ENCODE measurements around the gene COA8. TPM values are rescaled to one million over a fixed set of nuclear protein-coding genes. Genes with fewer than 3 reads are reported as not detected.

The COA8 gene
- polyA plus RNA-seq (ENCODE audit: insufficient read depth in 1 of 5, insufficient read length in 5 of 5, low replicate concordance in 1 of 5), result 10 to 100 TPM; 29.3 to 46.6 (median 40.9) TPM
- long read RNA-seq, donor 1, transcript APOPT1-202 (3 exons, 575 nt), result minor isoform, 8 of 37 reads
- long read RNA-seq, donor 1, transcript APOPT1-201 (5 exons, 2,523 nt), result major isoform, 23 of 37 reads
- long read RNA-seq, donor 1, partial matches to known transcripts, result 0 of 37 reads
- long read RNA-seq, donor 1, other reads (novel, unspliced or antisense), result 0 of 37 reads
- long read RNA-seq, donor 2, transcript APOPT1-201 (5 exons, 2,523 nt), result major isoform, 15 of 23 reads
- long read RNA-seq, donor 2, transcript APOPT1-202 (3 exons, 575 nt), result minor isoform, 7 of 23 reads
- long read RNA-seq, donor 2, partial matches to known transcripts, result 0 of 23 reads
- long read RNA-seq, donor 2, other reads (novel, unspliced or antisense), result 0 of 23 reads
- long read RNA-seq, donor 3, transcript APOPT1-201 (5 exons, 2,523 nt), result major isoform, 19 of 30 reads
- long read RNA-seq, donor 3, transcript APOPT1-202 (3 exons, 575 nt), result minor isoform, 6 of 30 reads
- long read RNA-seq, donor 3, partial matches to known transcripts, result 0 of 30 reads
- long read RNA-seq, donor 3, other reads (novel, unspliced or antisense), result 0 of 30 reads
- long read RNA-seq, donor 4, transcript APOPT1-202 (3 exons, 575 nt), result minor isoform, 7 of 23 reads
- long read RNA-seq, donor 4, transcript APOPT1-201 (5 exons, 2,523 nt), result major isoform, 14 of 23 reads
- long read RNA-seq, donor 4, partial matches to known transcripts, result 0 of 23 reads
- long read RNA-seq, donor 4, other reads (novel, unspliced or antisense), result 0 of 23 reads
- long read RNA-seq, donor 5, transcript APOPT1-203 (4 exons, 782 nt), result minor isoform, 9 of 53 reads
- long read RNA-seq, donor 5, transcript APOPT1-202 (3 exons, 575 nt), result minor isoform, 15 of 53 reads
- long read RNA-seq, donor 5, transcript APOPT1-201 (5 exons, 2,523 nt), result major isoform, 22 of 53 reads
- long read RNA-seq, donor 5, partial matches to known transcripts, result 6 of 53 reads
- long read RNA-seq, donor 5, other reads (novel, unspliced or antisense), result 0 of 53 reads
- long read RNA-seq, donor 6, transcript APOPT1-202 (3 exons, 575 nt), result major isoform, 15 of 33 reads
- long read RNA-seq, donor 6, transcript APOPT1-201 (5 exons, 2,523 nt), result minor isoform, 10 of 33 reads
- long read RNA-seq, donor 6, partial matches to known transcripts, result 0 of 33 reads
- long read RNA-seq, donor 6, other reads (novel, unspliced or antisense), result 0 of 33 reads
- long read RNA-seq, donor 7, transcript APOPT1-201 (5 exons, 2,523 nt), result major isoform, 12 of 17 reads
- long read RNA-seq, donor 7, partial matches to known transcripts, result 0 of 17 reads
- long read RNA-seq, donor 7, other reads (novel, unspliced or antisense), result 0 of 17 reads
- long read RNA-seq, donor 8, transcript APOPT1-201 (5 exons, 2,523 nt), result major isoform, 6 of 10 reads
- long read RNA-seq, donor 8, partial matches to known transcripts, result 0 of 10 reads
- long read RNA-seq, donor 8, other reads (novel, unspliced or antisense), result 0 of 10 reads

DNA sequence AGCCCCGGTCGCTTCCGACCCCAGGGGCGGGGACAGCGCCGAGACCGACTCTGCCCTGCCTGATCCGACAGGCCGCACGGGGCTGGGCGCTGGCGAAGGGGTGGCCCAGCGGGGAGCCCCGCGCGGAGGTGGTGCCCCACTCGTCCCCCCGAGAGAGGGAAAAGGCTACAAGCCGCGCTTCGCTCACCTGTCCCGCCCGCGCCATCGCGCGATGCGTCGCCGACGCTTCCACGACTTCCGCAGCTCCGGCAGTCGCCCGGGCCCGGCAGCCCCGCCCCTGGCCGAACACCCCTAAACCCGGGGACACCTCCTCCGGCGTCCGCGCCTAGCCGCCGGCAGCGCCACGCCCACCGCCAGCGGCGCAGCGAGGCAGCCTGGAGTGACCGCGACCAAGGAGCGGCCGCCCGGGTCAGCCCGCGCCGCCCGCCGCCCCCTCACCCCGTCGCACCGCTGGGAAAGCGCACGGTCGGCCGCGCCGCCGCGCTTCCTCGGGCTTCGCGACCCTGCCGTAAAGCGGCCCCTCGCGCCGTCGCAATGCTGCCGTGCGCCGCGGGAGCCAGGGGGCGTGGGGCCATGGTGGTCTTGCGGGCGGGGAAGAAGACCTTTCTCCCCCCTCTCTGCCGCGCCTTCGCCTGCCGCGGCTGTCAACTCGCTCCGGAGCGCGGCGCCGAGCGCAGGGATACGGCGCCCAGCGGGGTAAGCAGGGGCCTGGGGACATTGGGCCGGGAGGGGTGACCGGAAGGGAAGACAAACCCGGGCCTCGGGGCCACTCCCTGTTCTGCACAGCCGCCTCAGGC lies at the start of gene COA8, which contains the start of gene BAG5:
Gene COA8 (plus strand): TSS at position 532 of the 797 bp plus-strand sequence. CDS start 42 bp downstream, at position 574.
Gene BAG5 (minus strand): TSS at position 229 of the 797 bp plus-strand sequence. CDS start 1,493 bp downstream, outside the sequence.
- peak; percentile 78 to 87 for DNase-seq

- no peak for DNase-seq
These were observed 48.0 kb upstream of the COA8 start for GRCh38 chr14:103514596-103515421.

- DNase-seq, result no peak
These were observed 46.2 kb upstream of the COA8 start for GRCh38 chr14:103516426-103517173.

DNA sequence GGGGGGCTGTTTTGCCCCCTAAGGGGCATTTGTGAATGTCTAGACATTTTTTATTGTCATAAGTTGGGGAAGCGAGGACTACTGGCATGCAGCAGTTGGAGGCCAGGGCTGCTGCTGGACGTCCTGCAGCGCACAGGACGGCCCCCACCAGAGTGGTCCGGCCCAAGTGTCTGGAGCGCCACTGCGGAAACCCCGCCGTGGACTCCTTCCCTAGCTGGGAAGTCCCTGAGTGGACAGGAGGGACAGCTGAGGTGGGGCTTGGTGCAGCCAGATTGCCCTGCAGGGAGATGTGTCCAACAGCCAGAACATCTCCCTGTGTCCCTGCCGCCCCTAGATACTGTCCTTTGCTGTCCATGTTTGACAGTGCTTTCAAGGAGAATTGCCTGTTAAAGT lies 45.6 kb upstream of the COA8 start:
- no peak for DNase-seq

- no peak for DNase-seq
These were observed 44.9 kb upstream of the COA8 start for GRCh38 chr14:103517721-103518421.

DNA sequence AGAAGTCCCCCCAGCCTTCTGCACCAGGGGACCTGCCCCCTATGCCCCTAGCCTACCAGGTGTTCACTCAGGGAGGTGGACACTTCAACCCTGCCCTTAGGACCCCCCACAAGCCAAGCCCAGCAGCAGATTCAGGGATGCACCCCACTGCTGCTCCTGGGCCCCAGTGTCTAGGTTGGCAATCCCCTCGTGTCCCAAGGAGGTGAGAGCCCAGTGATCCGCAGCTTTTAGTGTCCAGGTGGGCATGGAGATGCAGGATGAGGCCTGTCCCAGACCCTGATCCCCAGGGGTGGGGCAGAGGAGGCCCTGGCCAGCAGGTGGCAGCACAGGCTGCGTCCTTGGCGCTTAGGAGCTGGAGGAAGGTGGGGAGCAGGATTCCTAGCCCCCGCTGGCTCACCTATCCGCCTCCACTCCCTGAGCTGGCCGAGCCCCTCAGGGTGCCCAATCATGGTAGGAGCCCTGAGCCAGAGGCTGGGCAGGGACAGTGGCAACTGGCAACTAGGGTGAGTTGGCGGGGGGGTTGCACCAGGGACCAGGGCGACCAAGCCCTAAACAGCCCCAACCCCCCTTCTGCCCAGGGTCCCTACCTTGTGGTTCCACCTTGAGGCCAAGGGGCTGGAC lies 44.2 kb upstream of the COA8 start:
- DNase-seq, result no peak

- no peak for DNase-seq
These were observed 43.5 kb upstream of the COA8 start for GRCh38 chr14:103519043-103519836.

DNA sequence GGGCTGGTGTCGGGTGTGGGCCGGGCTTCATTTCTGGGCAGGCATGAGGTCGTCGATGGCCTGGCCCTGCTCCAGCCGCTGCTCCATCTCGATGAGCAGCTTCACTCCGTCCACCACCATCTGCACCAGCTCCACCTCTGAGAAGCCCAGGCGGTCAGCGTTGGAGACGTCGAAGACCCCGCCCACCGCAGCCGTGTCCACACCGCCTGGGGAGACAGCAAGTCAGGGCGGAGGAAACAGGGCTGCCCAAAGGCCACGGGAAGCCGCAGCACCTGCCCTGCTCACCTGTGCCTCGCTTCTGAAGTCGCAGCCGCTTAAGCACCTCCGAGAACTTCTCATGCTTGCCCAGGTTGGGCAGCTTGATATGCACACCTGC lies 42.9 kb upstream of the COA8 start:
- no peak for DNase-seq

- no peak for DNase-seq
These were observed 42.5 kb upstream of the COA8 start for GRCh38 chr14:103520269-103520656.

DNA sequence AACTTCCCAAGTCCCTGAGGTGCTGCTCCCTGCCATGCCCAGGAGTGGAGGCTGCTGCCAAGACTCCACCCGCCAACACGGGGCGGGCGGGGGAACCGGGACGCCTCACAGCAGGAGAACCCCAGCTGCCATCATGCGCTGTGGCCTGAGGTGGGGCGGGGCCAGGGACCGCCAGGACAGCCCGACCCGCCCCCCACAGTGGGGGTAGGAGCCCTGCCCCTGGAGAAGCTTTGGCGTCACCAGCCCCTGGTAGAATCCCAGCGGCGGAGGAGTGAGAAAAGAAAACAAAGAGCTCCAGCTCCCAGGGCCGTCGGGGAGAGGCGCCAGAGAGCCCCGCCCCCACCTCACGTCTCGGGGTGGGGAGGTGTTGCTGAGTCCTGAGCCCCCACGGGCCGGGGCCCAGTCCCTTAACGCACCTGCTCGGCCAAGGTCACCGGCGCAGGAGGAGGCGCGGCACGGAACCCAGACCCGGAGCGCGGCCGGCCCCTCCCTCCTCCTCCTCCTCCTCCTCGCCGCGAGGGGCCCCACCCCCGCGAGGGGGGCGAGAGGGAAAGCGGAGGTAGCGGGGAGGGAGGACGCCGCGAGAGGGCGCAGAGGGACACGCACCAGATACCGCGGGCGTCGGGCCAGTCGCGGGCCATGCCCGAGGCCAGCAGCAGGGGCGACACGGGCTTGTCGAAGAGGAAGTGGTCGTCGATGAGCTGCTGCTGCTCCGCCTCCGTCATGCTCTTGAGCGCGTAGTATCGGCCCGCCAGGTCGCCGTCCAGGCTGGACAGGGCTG lies 41.9 kb upstream of the COA8 start:
- DNase-seq, result peak; percentile 80 to 83

GRCh38 chr14:103521438-103521950 lies 41.3 kb upstream of the COA8 start:
- DNase-seq, result no peak

DNA sequence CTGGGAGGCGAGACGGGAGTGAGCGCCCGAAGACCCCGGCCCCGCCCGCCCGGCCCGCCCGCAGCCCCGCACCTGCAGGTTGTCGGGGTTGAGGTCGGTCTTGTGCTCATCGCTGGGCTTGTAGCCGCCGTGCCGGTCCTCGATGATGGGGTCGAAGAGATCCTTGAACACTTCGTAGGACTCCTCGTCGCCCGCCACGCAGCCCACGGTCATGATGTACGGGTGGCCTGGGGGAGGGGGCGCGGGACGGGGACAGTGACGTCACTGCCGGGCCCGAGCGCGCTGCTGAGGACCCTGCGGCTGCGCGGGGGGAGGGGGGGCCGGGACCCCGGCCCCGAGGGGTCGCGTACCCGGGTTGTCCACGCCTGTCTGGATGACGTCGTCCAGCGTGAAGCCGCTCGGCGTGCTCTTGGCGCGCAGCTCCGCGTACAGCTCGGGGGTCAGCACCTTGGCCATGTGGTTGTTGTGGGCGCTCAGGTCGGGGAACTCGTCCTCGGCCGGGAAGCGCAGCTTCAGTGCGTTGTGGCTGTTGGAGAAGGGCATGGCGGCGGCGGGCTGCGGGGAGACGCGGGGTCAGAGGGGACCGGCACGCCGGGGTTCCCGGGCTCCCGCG lies 40.7 kb upstream of the COA8 start:
- DNase-seq, result no peak

DNA sequence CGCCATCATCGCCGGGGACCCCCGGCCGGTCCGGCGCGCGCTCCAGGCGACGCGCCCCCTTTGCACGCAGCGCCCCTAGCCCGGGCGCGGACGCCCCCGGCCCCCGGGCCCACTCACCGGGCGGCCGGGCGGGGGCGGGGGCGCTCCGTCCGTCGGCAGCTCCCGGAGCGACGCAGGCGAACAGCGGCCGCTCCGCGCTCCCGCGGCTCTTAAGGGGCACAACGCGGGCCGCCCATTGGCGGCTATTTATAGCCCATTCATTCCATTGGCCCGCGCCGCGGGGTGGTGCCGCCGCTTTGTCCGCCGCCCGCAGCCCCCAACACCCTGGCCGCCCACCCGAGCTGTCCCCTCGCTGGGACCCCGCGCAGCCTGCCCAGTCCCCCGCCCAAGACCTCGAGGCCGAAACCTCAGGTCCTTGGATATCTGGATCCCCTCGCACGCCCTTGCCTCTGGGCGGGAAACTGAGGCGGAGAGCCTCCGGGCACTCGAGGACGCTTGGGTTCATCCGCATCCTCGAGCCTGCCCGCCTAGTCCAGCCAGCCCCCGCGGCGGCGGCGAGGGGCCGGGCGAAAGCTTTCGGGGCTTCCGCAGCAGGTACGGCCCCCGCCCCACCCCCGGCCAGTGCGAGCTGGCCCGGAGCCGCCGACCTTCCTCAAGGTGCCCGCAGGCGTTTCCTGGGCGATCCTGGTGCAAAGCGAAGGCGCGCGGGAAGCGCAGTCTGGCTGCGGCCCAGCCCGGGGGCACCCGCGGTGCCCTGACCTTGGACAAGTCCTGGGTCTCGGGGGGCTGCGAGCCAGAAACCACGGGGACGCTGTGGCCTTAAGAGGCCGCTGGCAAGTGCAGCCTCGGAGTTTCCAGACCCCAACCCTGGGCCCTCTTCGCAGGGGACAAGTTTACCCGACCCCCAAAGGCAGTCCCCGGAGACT lies 39.8 kb upstream of the COA8 start, which contains the start of gene CKB:
Gene CKB (minus strand): TSS at position 182 of the 926 bp plus-strand sequence. CDS start 337 bp downstream, outside the sequence.
- no peak for DNase-seq

GRCh38 chr14:103523575-103523954 lies 39.2 kb upstream of the COA8 start:
- no peak for DNase-seq
